ENCODE results near the gene APOL2.
"Not testable (repeated sequence)": the region's sequence is repeated elsewhere in the genome, so short reads cannot be mapped to it uniquely, and the experiment has no call there.

Gene APOL2, protein sequence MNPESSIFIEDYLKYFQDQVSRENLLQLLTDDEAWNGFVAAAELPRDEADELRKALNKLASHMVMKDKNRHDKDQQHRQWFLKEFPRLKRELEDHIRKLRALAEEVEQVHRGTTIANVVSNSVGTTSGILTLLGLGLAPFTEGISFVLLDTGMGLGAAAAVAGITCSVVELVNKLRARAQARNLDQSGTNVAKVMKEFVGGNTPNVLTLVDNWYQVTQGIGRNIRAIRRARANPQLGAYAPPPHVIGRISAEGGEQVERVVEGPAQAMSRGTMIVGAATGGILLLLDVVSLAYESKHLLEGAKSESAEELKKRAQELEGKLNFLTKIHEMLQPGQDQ

GRCh38 chr22:36239401-36240171 is at the start of gene APOL2:
APOL2 (minus strand) TSS chr22:36239527; CDS start chr22:36233162, 6,365 bp downstream.
- DNase-seq (ENCODE audit: low spot score) = peak; percentile 90

GRCh38 chr22:36288571-36289405 is 49.5 kb upstream of the APOL2 start:
- DNase-seq (ENCODE audit: low spot score) = no peak

GRCh38 chr22:36287881-36288515 is 48.7 kb upstream of the APOL2 start:
- DNase-seq (ENCODE audit: low spot score) = no peak

DNA sequence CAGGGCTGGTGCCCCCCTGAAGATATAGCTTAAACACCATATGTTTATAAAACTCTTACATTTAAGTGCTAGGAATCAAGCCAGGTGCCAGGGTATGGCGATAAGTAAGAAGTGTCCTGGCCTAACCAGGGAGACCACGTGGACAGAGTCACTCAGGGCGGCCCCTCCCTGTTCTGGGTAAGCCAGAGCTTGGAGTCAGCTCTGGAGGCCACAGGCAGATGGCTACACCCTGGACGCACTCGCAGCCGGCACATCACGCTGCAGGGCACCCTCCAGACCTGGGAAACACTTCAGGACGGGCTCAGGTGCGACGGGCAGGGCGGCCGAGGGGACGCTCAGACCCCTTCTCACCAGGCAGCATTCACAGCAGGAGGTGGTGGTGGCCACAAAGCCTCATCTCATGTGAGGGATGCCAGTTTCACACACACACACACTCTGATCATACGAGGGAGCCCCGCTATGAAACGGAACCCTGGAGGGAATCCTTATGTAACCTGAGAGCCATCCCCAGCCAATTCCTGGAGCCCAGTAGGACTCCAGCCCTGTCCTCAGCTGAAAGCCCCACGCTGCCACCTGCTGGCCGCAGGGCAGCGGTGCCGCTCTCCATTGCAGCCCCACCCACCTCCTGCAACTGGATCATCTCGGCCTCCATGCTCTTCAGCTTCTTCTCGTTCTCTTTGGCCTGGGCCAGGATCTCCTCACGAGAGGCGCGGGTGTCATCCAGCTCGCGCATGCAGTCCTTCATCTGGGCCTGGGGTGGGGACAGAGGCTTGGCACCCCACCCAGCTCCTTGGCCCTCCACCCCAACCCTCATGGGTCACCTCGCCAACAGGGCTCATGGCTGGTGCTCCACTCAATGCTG is 47.0 kb upstream of the APOL2 start:
- DNase-seq (ENCODE audit: low spot score) = peak; percentile 97

DNA sequence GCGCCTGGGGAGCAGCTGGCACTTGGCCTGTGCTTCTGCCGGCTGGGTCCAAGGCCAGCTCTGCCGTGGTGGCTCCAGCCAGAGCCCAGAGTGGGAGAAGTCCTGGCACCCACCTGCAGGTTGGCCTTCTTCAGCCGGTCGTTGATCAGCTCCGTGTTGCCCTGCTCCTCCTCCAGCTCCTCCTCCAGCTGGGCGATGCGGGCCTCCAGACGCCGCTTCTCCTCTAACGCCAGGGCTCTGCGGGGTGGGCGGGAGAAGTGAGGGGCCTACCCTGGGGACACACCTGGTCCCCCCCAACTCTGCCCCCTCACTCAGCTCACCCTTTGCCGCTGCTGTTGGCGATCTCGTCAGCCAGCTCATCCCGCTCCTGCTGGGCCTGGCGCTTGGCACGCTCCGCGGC is 46.2 kb upstream of the APOL2 start:
- DNase-seq (ENCODE audit: low spot score) = no peak

DNA sequence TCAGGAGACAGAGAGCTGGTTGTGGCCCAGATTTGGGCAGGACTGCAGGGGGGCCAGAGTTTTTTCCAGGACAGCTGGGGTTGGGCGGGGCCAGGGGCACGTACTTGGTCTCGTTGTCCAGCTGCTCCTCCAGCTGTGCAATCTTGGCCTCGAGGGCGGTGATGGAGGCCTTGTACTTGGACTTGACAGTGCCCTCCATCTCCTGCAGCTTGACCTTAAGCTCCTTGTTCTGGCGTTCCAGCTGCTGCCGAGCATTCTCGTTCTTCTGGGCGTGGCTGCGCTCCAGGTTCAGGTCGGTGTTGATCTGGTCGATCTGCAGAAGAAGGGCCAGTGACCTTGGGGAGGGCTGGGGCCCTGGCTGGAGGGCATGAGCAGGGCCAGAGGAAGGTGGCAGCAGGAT is 45.7 kb upstream of the APOL2 start:
- DNase-seq (ENCODE audit: low spot score) = no peak

GRCh38 chr22:36284171-36284571 is 44.8 kb upstream of the APOL2 start:
- no peak for DNase-seq (ENCODE audit: low spot score)

DNA sequence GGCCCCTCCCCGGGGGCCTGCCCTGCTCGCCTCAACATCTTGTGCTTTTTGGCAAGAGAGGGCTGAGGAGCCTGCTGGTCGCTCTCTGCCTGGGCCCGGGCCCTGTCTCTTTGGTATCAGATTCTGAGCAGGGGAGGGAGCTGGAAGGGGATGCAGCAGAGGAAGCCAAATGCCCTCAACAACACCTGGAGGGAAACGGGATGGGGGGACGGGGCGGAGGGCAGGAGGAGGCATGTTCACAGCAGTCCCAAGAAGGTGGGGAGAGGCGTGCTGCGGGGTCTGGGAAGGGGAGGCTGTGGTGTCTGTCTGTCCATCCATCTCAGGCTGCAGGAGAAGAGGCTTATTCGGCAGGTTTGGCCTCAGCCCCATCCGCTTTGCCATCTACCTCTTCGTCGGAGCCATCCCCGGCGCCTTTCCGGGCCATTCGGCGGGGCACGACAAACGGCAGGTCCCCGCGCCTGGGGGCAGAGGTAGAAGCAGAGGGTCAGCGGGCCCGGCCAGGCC is 43.1 kb upstream of the APOL2 start:
- DNase-seq (ENCODE audit: low spot score) = no peak

GRCh38 chr22:36281781-36282327 is 42.5 kb upstream of the APOL2 start:
- no peak for DNase-seq (ENCODE audit: low spot score)

- no peak for DNase-seq (ENCODE audit: low spot score)
Observed at GRCh38 chr22:36280379-36280778, 41.1 kb upstream of the APOL2 start.

GRCh38 chr22:36279219-36279666 is 39.9 kb upstream of the APOL2 start:
- DNase-seq (ENCODE audit: low spot score) = no peak

- DNase-seq (ENCODE audit: low spot score) = peak; percentile 84
Observed at GRCh38 chr22:36277482-36278291, 38.4 kb upstream of the APOL2 start.

- no peak for DNase-seq (ENCODE audit: low spot score)
Observed at GRCh38 chr22:36274531-36274930, 35.2 kb upstream of the APOL2 start.

- not testable (repeated sequence) for DNase-seq (ENCODE audit: low spot score)
Observed at GRCh38 chr22:36271951-36272350, 32.6 kb upstream of the APOL2 start.

DNA sequence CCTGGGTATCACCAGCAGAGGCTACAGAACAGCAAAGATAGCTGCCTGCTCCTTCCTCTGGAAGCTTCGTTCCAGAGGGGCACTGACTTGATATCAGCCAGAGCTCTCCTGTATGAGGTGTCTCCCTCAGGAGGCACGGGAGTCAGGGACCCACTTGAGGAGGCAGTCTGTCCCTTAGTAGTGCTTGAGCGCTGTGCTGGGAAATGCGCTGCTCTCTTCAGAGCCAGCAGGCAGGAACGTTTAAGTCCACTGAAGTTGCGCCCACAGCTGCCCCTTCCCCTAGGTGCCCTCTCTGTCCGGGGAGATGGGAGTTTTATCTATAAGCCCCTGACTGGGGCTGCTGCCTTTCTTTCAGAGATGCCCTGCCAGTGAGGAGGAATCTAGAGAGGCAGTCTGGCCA is 31.9 kb upstream of the APOL2 start:
- DNase-seq (ENCODE audit: low spot score) = not testable (repeated sequence)

DNA sequence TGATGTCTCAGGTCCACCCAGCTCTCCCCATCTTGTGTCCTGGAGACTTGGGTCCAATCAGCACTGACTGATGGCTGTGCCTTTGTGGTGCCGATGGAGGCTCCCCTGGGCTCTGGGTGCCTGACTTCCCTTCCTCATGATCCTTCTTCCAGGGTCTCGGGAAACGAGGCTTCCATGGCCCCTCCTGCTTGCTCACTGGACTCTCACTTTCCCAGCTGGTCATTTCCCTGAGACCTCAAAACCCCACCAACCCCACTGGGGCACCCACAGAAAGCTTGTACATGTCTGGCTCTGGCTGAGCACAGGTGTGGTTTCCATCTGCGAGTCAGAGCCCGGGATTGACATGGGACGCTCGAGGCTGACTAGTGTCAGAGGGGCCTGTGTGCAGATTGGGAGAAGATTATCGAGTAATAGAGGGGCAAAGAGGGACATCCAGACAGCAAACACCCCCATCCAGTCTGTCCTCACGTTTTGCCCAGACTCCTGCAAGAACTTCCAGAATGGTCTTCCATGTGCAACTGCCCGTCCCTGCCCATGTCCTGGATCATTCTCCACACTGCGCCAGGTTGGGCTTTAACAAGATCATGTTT is 28.7 kb upstream of the APOL2 start:
- no peak for DNase-seq (ENCODE audit: low spot score)

GRCh38 chr22:36267058-36267457 is 27.7 kb upstream of the APOL2 start:
- no peak for DNase-seq (ENCODE audit: low spot score)

GRCh38 chr22:36263886-36264664 is 24.7 kb upstream of the APOL2 start:
- DNase-seq (ENCODE audit: low spot score) = not testable (repeated sequence)
